Right lobe of liver (tissue), 4 donors: Measurements from ENCODE around the gene PDCD4.

Experiments used
- CTCF ChIP-seq, 4 donors: fragments of 200-600 bp in 3 of 4; fragments of 450-650 bp in 1 of 4; IDR thresholded peaks; one replicate each; pipeline versions ENCODE4 v1.5.1 to v1.8.0; 2016 to 2022; ENCODE audit warnings: antibody characterized with exemption in 4 of 4, mild to moderate bottlenecking in 2 of 4
- POLR2A ChIP-seq: fragments of 450-650 bp; IDR thresholded peaks from one replicate; pipeline ENCODE4 v1.6.1; 2017; ENCODE audit warnings: antibody characterized with exemption, mild to moderate bottlenecking
- donor health status: DM: no; HTN: no; CAD: no.
- donor health status: DM: no; HTN: no; CAD: no.
- donor health status: DM: no; HTN: yes; CAD: no.

- TF ChIP-seq CTCF (IDR thresholded peaks at IDR 0.05) (no peak), POLR2A (no peak)
These were observed 37.0 kb upstream of the PDCD4 start for GRCh38 chr10:110834629-110835301.
